Natural killer cell (primary cell): ENCODE measurements around the gene PHACTR1. TPM values are rescaled to one million over a fixed set of nuclear protein-coding genes. Genes with fewer than 3 reads are reported as not detected.

Source experiments
- ATAC-seq, 3 donors: fragments of 150-1000 bp in 2 of 3; fragments of 200-7000 bp in 1 of 3; cut with Tn5 transposase; 1 replicate in 1 of 3; 2 replicates in 2 of 3; pipeline ENCODE4 v1.10.0; 2021; ENCODE audit warnings: mild to moderate bottlenecking in 2 of 3, moderate library complexity in 2 of 3
- DNase-seq, 2 donors: peaks; one replicate each; pipeline versions ENCODE4 v3.0.0 to v3.0.0-alpha.2; 2013 to 2021; ENCODE audit warnings: mixed read lengths in 1 of 2
- H3K27ac ChIP-seq: one replicate; pipeline ENCODE4 v1.5.1; 2013; ENCODE audit warnings: mild to moderate bottlenecking, low read length
- H3K27me3 ChIP-seq: one replicate; pipeline ENCODE4 v1.6.1; 2013; ENCODE audit warnings: low read length; ENCODE audit not compliant: control insufficient read depth, insufficient read depth
- H3K36me3 ChIP-seq: one replicate; pipeline ENCODE4 v1.6.1; 2013; ENCODE audit warnings: low read length; ENCODE audit not compliant: control insufficient read depth, insufficient read depth
- H3K4me1 ChIP-seq: one replicate; pipeline ENCODE4 v1.6.1; 2013; ENCODE audit warnings: low read length; ENCODE audit not compliant: control insufficient read depth, insufficient read depth
- H3K4me3 ChIP-seq: one replicate; pipeline ENCODE4 v1.5.1; 2013; ENCODE audit warnings: low read length
- H3K9me3 ChIP-seq: one replicate; pipeline ENCODE4 v1.6.1; 2013; ENCODE audit warnings: low read length; ENCODE audit not compliant: control insufficient read depth, insufficient read depth
- H3K27ac Mint-ChIP-seq, 2 donors: one replicate each; pipeline ENCODE4 v1.8.0; 2022; ENCODE audit warnings: mild to moderate bottlenecking in 2 of 2, mixed read lengths in 2 of 2, moderate library complexity in 1 of 2
- H3K27me3 Mint-ChIP-seq, 2 donors: one replicate each; pipeline ENCODE4 v1.8.0; 2022; ENCODE audit warnings: low read depth in 2 of 2, mixed read lengths in 2 of 2
- H3K36me3 Mint-ChIP-seq: one replicate; pipeline ENCODE4 v1.8.0; 2022; ENCODE audit warnings: mixed read lengths
- H3K4me1 Mint-ChIP-seq, 2 donors: one replicate each; pipeline ENCODE4 v1.8.0; 2022; ENCODE audit warnings: mixed read lengths in 2 of 2
- H3K4me3 Mint-ChIP-seq: one replicate; pipeline ENCODE4 v1.8.0; 2022; ENCODE audit warnings: mild to moderate bottlenecking, moderate library complexity, mixed read lengths
- H3K9me3 Mint-ChIP-seq, 2 donors: one replicate each; pipeline ENCODE4 v1.8.0; 2022; ENCODE audit warnings: mixed read lengths in 2 of 2
- WGBS: methylation state at CpG from one replicate; pipeline ENCODE4 v1.1.7; 2013; ENCODE audit warnings: missing lambda C conversion rate; ENCODE audit not compliant: insufficient coverage; 5-methylcytosine and 5-hydroxymethylcytosine counted together
- intact Hi-C: fragments of 100-400 bp; cut with micrococcal nuclease; formaldehyde crosslinking; loops from one replicate; pipeline ENCODE4 v1.14.2; 2022
- total RNA-seq, 4 donors: library from RNA; stranded (reverse); fragments of 120-200 nt in 1 of 4; gene quantifications; one replicate each; pipeline versions ENCODE4 v1.2.3 to v1.2.4, GENCODE V29; 2013 to 2022
- TF ChIP-seq, protein P1 (sequence below): fragments of 200-600 bp; IDR thresholded peaks from one replicate; pipeline ENCODE4 v1.8.0; 2022; ENCODE audit warnings: antibody characterized with exemption

PHACTR1 gene
- total RNA-seq, 3 donors from 2014 or later (not counting 1 experiment from before 2014, with no cell fraction given), result 5.2 to 19.0 (median 5.4) TPM

DNA sequence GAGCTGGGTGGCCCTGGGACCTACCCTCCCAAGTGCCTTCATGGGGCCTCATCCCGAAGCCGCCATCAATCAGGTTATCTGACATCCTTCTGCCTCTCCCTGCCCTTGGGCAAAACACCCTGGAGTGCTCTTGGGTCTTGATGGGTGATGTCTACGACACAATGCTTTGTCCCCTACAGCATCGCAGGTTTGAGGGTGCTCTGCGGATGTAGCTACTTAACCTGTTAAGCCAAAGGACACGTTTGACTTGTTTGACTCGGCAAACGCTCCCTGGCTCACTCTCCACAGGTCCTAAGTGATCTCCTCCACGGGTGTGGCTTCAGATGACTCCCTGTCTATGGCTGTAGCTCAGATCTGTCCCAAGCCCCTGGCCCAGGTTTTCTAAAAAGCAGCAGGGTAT is 576.2 kb downstream of the PHACTR1 start:
- Mint-ChIP-seq H3K4me3 (no peak overlapping the region), H3K4me1 (peaks cover 5 to 8% of the 10 kb centered on the region in 2 donors), H3K36me3 (peaks cover 15% of the 10 kb centered on the region), H3K9me3 (no peaks in the 10 kb centered on the region), H3K27me3 (no peaks in the 10 kb centered on the region), H3K27ac (no peak overlapping the region)
- DNase-seq, result no peak
- TF ChIP-seq, protein P1, sequence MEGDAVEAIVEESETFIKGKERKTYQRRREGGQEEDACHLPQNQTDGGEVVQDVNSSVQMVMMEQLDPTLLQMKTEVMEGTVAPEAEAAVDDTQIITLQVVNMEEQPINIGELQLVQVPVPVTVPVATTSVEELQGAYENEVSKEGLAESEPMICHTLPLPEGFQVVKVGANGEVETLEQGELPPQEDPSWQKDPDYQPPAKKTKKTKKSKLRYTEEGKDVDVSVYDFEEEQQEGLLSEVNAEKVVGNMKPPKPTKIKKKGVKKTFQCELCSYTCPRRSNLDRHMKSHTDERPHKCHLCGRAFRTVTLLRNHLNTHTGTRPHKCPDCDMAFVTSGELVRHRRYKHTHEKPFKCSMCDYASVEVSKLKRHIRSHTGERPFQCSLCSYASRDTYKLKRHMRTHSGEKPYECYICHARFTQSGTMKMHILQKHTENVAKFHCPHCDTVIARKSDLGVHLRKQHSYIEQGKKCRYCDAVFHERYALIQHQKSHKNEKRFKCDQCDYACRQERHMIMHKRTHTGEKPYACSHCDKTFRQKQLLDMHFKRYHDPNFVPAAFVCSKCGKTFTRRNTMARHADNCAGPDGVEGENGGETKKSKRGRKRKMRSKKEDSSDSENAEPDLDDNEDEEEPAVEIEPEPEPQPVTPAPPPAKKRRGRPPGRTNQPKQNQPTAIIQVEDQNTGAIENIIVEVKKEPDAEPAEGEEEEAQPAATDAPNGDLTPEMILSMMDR, result no peak
- Histone ChIP-seq H3K27ac (no peak overlapping the region), H3K36me3 (peaks cover 29% of the 10 kb centered on the region), H3K9me3 (peaks cover under 1% of the 10 kb centered on the region), H3K27me3 (no peaks in the 10 kb centered on the region), H3K4me3 (no peak overlapping the region), H3K4me1 (no peaks in the 10 kb centered on the region)
- no peak for ATAC-seq
- intact Hi-C loops, result no loop called here
- 95% methylated on average over 9 of the region's 9 CpGs for WGBS

GRCh38 chr6:13294499-13295069 is 578.0 kb downstream of the PHACTR1 start:
- H3K27ac ChIP-seq, result no peak overlapping the region
- H3K4me1 Mint-ChIP-seq, result peaks cover 5 to 8% of the 10 kb centered on the region in 2 donors
- 68% methylated on average over 13 of the region's 13 CpGs for WGBS
- H3K4me3 ChIP-seq, result no peak overlapping the region
- intact Hi-C loops, result no loop called here
- H3K27ac Mint-ChIP-seq, result peak overlapping the region in 1 of 2 donors; percentile 21
- peak in 1 of 3 donors; percentile 35 for ATAC-seq
- no peaks in the 10 kb centered on the region for H3K4me1 ChIP-seq
- no peaks in the 10 kb centered on the region for H3K9me3 ChIP-seq
- H3K27me3 ChIP-seq, result no peaks in the 10 kb centered on the region
- H3K27me3 Mint-ChIP-seq, result no peaks in the 10 kb centered on the region
- no peak overlapping the region for H3K4me3 Mint-ChIP-seq
- DNase-seq, result no peak
- H3K9me3 Mint-ChIP-seq, result no peaks in the 10 kb centered on the region
- H3K36me3 ChIP-seq, result peaks cover 39% of the 10 kb centered on the region
- H3K36me3 Mint-ChIP-seq, result peaks cover 15% of the 10 kb centered on the region
- TF ChIP-seq, protein P1, result no peak

GRCh38 chr6:13295576-13295975 is 579.0 kb downstream of the PHACTR1 start:
- intact Hi-C loops, result no loop called here
- no peak overlapping the region for H3K27ac Mint-ChIP-seq
- Histone ChIP-seq H3K9me3 (no peaks in the 10 kb centered on the region), H3K27ac (no peak overlapping the region), H3K27me3 (no peaks in the 10 kb centered on the region), H3K4me3 (no peak overlapping the region), H3K4me1 (no peaks in the 10 kb centered on the region), H3K36me3 (peaks cover 49% of the 10 kb centered on the region)
- ATAC-seq (no peak), DNase-seq (no peak)
- TF ChIP-seq, protein P1, result no peak
- peaks cover 5 to 8% of the 10 kb centered on the region in 2 donors for H3K4me1 Mint-ChIP-seq
- H3K27me3 Mint-ChIP-seq, result no peaks in the 10 kb centered on the region
- no peaks in the 10 kb centered on the region for H3K9me3 Mint-ChIP-seq
- no peak overlapping the region for H3K4me3 Mint-ChIP-seq
- peaks cover 15% of the 10 kb centered on the region for H3K36me3 Mint-ChIP-seq
- 90% methylated on average over 11 of the region's 11 CpGs for WGBS

DNA sequence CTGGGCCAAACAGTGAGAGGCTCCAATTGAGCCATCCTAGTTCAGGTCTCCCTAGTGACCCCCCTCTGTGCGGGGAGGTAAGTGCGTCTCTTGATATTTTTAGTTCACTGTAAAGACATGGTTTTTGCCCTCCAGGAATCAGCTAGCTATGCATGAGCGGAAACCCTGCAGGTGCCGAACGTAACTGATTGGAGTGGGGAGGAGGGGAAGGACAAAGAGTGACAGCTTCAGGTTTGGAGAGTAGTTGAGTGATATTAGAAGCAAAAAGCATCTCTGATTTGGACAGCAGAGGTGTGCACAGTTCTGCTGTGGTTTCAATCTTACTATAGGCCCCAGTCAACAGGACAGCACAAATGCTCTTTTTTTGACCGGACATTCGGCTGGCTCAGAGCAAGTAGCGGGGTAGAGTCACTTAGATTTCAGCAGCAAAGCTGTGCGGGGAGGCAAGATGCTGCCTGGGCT is 580.0 kb downstream of the PHACTR1 start:
- Histone ChIP-seq H3K27me3 (no peaks in the 10 kb centered on the region), H3K9me3 (no peaks in the 10 kb centered on the region), H3K4me3 (no peak overlapping the region), H3K36me3 (peaks cover 54% of the 10 kb centered on the region), H3K27ac (no peak overlapping the region), H3K4me1 (no peaks in the 10 kb centered on the region)
- TF ChIP-seq, protein P1, result no peak
- Mint-ChIP-seq H3K9me3 (no peaks in the 10 kb centered on the region), H3K4me3 (no peak overlapping the region), H3K27ac (no peak overlapping the region), H3K36me3 (peaks cover 19% of the 10 kb centered on the region), H3K27me3 (no peaks in the 10 kb centered on the region), H3K4me1 (peaks cover 5 to 8% of the 10 kb centered on the region in 2 donors)
- 85% methylated on average over 9 of the region's 9 CpGs for WGBS
- DNase-seq (no peak), ATAC-seq (no peak)
- intact Hi-C loops, result no loop called here
